Loucy (cell line): Measurements from ENCODE around the gene XRN2.

ENCODE experiments used
- H2AFZ ChIP-seq: fragments of 200-600 bp; sonication (generic); 2 replicates; pipeline ENCODE4 v1.6.0; 2016; ENCODE audit warnings: antibody characterized with exemption, mild to moderate bottlenecking, low read length, moderate library complexity
- H3F3A ChIP-seq: fragments of 200-600 bp; 2 replicates; pipeline ENCODE4 v1.6.0; 2016; ENCODE audit warnings: antibody characterized with exemption, low read depth, mild to moderate bottlenecking
- H3K27me3 ChIP-seq: fragments of 200-600 bp; sonication (generic); 2 replicates; pipeline ENCODE4 v1.6.1; 2014; ENCODE audit warnings: low read length, mild to moderate bottlenecking; ENCODE audit not compliant: insufficient read depth, poor library complexity, severe bottlenecking
- H3K36me3 ChIP-seq: fragments of 200-600 bp; sonication (generic); 2 replicates; pipeline ENCODE4 v1.6.1; 2016; ENCODE audit warnings: low read length; ENCODE audit not compliant: insufficient read depth
- H3K4me1 ChIP-seq: fragments of 200-600 bp; sonication (generic); 2 replicates; pipeline ENCODE4 v1.5.1; 2014; ENCODE audit warnings: low read length, mild to moderate bottlenecking; ENCODE audit not compliant: insufficient read depth, poor library complexity, severe bottlenecking
- H3K4me2 ChIP-seq: fragments of 200-600 bp; sonication (generic); 2 replicates; pipeline ENCODE4 v1.6.0; 2014; ENCODE audit warnings: antibody characterized with exemption, low read length, low read depth, mild to moderate bottlenecking; ENCODE audit not compliant: poor library complexity, severe bottlenecking
- H3K4me3 ChIP-seq: fragments of 200-600 bp; sonication (generic); 2 replicates; pipeline ENCODE4 v1.5.1; 2014; ENCODE audit warnings: low read length, mild to moderate bottlenecking, mixed read lengths; ENCODE audit not compliant: poor library complexity, severe bottlenecking
- H3K79me2 ChIP-seq: fragments of 200-600 bp; sonication (generic); 2 replicates; pipeline ENCODE4 v1.6.1; 2014; ENCODE audit warnings: low read length; ENCODE audit not compliant: insufficient read depth
- H3K9ac ChIP-seq: fragments of 200-600 bp; sonication (generic); 2 replicates; pipeline ENCODE4 v1.6.0; 2014; ENCODE audit warnings: mild to moderate bottlenecking, low read depth, low read length, moderate library complexity; ENCODE audit not compliant: poor library complexity, severe bottlenecking
- H3K9me2 ChIP-seq: fragments of 200-600 bp; sonication (generic); replicated peaks from 2 replicates; pipeline ENCODE4 v1.6.1; 2016; ENCODE audit warnings: low read depth, low read length, mixed read lengths
- H3K9me3 ChIP-seq: fragments of 200-600 bp; sonication (generic); 2 replicates; pipeline ENCODE4 v1.6.1; 2014; ENCODE audit warnings: mild to moderate bottlenecking, antibody characterized with exemption, low read length, low read depth; ENCODE audit not compliant: insufficient read depth
- H4K20me1 ChIP-seq: fragments of 200-600 bp; sonication (generic); 2 replicates; pipeline ENCODE4 v1.6.0; 2014; ENCODE audit warnings: antibody characterized with exemption, low read length, mild to moderate bottlenecking; ENCODE audit not compliant: insufficient read depth, poor library complexity, severe bottlenecking
- CTCF ChIP-seq: fragments of 200-600 bp; sonication (generic); conservative IDR thresholded peaks from 2 replicates; pipeline ENCODE4 v1.5.1; 2014; ENCODE audit warnings: mild to moderate bottlenecking, antibody characterized with exemption, low read length
- EZH2phosphoT487 ChIP-seq: fragments of 200-600 bp; IDR thresholded peaks from 2 replicates; pipeline ENCODE4 v1.6.1; 2018; ENCODE audit warnings: antibody characterized with exemption, mild to moderate bottlenecking, moderate library complexity, borderline replicate concordance

XRN2 gene

GRCh38 chr20:21395666-21396598 is 92.8 kb downstream of the XRN2 start:
- H3F3A ChIP-seq = no peaks in the 10 kb centered on the region
- H3K4me1 ChIP-seq = no peaks in the 10 kb centered on the region
- no peaks in the 10 kb centered on the region for H3K9me3 ChIP-seq
- H3K27me3 ChIP-seq = no peaks in the 10 kb centered on the region
- H3K9ac ChIP-seq = no peak overlapping the region
- H3K4me3 ChIP-seq = no peak overlapping the region
- no peak for TF ChIP-seq EZH2phosphoT487
- no peak for TF ChIP-seq CTCF
- H3K79me2 ChIP-seq = no peaks in the 10 kb centered on the region
- H3K9me2 ChIP-seq = no peaks in the 10 kb centered on the region
- no peak overlapping the region for H3K4me2 ChIP-seq
- H2AFZ ChIP-seq = no peak overlapping the region
- H3K36me3 ChIP-seq = no peaks in the 10 kb centered on the region; the same call in 1 of the 2 replicates
- no peaks in the 10 kb centered on the region for H4K20me1 ChIP-seq

- Histone ChIP-seq H3F3A (no peaks in the 10 kb centered on the region), H3K4me2 (no peak overlapping the region), H3K36me3 (no peaks in the 10 kb centered on the region), H4K20me1 (no peaks in the 10 kb centered on the region), H3K4me3 (no peak overlapping the region), H3K79me2 (no peaks in the 10 kb centered on the region), H3K9me2 (no peaks in the 10 kb centered on the region), H3K4me1 (no peaks in the 10 kb centered on the region), H3K9me3 (no peaks in the 10 kb centered on the region), H3K27me3 (no peaks in the 10 kb centered on the region), H2AFZ (no peak overlapping the region), H3K9ac (no peak overlapping the region)
- TF ChIP-seq CTCF (no peak), EZH2phosphoT487 (no peak)
Measured at GRCh38 chr20:21396599-21397340, 93.6 kb downstream of the XRN2 start.

- H3K79me2 ChIP-seq = no peaks in the 10 kb centered on the region
- no peaks in the 10 kb centered on the region for H3K9me3 ChIP-seq
- H3K9me2 ChIP-seq = no peaks in the 10 kb centered on the region
- no peak within 1 kb of the TSS for H3K4me3 ChIP-seq
- H3K4me2 ChIP-seq = no peak within 1 kb of the TSS
- no peak within 1 kb of the TSS for H3K9ac ChIP-seq
- H3K27me3 ChIP-seq = no peaks in the 10 kb centered on the region
- no peaks in the 10 kb centered on the region for H4K20me1 ChIP-seq
- H2AFZ ChIP-seq = no peak within 1 kb of the TSS
- no peaks in the 10 kb centered on the region for H3K36me3 ChIP-seq
- no peaks in the 10 kb centered on the region for H3K4me1 ChIP-seq
- no peak for TF ChIP-seq EZH2phosphoT487
- no peak for TF ChIP-seq CTCF
- H3F3A ChIP-seq = no peaks in the 10 kb centered on the region
Measured at GRCh38 chr20:21397341-21398108, 94.4 kb downstream of the XRN2 start, which contains the start of gene NKX2-4. Gene NKX2-4 (minus strand): TSS chr20:21397526. CDS start chr20:21397399, 127 bp downstream.
